GM18873 (cell line): ENCODE data around the gene JUNB.

Source experiments
- ATAC-seq: cut with Tn5 transposase; IDR thresholded peaks from one replicate; pipeline ENCODE4 v1.9.1; 2021; ENCODE audit warnings: mild to moderate bottlenecking, moderate library complexity, moderate number of reproducible peaks; ENCODE audit not compliant: unreplicated experiment, low FRiP score

JUNB gene

DNA sequence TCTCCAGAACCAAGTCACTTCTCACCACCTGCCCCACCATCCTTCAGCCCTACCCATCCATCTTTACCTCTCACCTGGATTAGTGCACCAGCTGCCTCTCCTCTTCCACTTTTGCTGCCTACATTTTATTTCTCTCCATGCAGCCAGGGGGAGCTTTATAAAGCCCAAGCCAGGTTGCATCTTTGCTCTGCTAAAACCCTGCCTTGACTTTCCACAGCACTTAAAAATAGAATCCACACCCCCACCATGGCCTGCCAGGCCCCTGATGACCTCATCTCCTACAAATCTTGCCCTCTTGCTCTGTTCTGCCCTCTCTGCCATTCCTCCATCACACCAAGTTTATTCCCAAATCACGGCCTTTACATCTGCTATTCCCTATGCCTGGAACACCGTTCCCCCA lies 17.7 kb upstream of the JUNB start:
- no peak for ATAC-seq

DNA sequence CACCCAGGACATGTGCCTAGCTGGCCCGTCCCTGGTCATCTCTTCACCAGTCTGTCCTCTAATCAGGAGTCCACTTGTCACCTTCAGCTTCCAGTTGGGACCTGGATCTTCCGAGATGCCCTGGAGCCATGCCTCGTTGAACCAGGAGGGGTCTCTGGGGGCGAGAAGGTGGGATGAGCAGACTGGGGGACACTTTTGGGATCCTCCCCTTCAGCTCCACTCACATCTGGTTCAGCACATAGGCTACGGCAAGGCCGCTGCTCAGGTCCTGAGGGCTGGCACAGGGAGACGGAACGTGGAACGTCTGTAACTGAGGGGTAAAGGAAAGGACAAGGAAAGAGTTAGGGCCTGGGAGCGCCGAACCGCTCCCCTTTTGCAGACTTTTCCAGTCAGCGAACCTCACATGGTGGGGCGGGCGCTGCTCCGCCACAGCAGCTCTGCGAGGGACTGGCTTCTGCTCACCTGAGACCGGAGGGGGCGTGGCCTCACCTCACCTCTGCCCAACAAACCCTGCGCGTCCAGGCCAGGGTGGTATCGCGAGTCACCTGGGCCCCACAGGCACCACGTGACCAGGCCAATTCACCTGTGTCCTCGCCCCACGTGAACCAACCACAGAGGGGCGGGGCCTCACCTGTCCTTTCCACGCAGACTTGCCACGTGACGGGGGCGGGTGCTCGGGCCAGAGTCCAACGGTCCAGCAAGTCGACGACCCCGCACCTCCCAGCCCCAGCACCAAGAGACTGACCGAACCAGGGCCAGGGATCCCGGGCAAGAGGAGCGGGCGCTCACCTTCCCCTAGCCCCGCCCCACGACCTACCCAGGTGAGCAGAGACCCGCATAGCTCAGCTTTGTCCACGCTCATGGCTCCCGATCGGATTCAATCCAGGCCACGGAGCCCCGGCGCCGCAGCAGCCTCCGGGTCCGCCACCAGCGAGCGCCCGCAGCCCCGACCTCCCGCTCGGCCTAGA lies 16.4 kb upstream of the JUNB start, which contains the start of gene HOOK2:
HOOK2 (minus strand) TSS at position 965 of the 968 bp plus-strand sequence; CDS start at position 862, 103 bp downstream.
- ATAC-seq: no peak

DNA sequence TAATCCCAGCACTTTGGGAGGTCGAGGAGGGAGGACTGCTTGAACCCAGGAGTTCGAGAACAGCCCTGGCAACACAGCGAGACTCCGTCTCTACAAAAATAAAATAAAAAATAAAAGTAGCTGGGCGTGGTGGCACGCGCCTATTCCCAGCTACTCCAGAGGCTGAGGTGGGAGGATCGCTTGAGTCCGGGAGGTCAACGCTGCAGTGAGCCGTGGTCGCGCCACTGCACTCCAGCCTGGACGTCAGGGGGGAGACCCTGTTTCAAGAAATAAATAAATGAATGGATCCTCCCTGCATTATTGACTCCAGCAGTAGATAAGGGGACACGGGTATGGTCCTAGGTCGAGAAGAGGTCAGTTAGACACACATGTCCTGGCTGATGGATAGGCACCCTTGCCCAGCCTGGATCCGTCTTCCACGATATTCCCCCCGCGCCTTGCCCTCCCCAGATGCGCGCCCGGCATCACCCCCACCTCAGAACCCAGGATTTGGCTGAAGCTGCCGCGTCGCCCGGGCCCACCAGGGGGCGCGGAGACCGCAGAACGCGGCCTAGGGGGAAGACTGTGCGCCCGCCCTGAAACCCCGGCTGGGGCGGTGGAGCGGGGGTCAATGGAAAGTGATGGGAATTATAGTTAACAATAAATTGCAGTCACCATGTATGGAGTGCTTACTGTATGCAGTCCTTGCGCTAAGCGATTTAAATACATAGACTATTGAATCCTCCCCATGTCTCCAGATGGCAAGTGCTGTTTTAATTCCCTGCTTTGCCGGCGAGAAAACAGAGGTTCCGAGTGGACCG lies 13.9 kb upstream of the JUNB start:
- ATAC-seq: no peak

DNA sequence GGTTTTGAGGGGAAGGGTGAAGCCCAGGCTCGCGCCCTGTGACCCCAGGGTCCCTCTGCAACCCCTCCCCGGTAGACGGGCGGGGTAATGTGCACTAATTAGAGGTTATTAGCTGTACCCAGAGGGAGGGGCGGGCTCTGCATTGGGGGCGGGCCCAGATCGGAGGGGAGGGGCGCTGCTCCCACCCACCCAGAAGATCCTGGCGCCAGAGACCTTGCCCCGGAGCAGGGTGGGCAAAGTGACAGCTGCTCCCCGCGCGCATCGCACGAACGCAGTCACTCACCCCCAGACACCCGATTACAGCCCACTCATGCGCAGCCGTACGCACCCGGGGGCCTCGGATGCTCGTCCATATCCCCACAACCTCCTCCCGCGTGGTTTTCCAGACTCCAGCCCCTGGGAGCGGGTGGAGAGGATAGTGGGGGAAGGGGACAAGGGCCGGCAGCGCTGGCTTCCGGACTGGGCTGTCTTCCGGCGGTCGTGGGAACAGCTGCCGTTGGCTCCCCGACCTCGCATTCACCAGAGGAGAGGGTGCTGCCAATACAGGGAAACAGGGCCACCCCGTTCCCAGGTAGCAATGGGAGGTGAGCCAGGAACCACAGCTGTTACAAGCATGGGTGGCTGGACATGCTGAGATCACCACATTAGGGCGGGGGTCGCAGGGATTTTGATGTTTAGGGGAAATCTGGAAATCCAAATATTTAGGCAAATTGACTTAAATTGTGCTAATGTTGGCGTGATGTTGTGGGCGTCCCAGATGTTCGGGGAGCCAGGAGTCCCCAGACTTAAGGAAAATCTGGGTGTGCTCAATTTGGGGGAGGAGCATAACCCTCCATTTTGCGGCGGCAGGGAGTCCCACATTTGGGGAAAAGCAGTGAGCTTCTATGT lies 13.0 kb upstream of the JUNB start:
- ATAC-seq: no peak

DNA sequence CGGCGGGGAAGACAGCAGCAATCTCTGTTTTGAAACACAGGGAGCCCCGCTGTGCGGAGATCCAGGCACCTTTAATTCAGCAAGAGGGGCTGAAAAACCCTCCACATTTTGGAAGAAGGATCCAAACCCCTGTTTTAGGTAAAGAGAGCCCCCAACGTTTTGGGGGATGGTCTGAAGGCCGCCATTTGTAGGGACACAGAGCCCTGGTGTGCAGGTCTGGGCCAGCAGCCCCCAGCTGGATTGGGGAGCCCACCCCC lies 12.5 kb upstream of the JUNB start:
- ATAC-seq: no peak

DNA sequence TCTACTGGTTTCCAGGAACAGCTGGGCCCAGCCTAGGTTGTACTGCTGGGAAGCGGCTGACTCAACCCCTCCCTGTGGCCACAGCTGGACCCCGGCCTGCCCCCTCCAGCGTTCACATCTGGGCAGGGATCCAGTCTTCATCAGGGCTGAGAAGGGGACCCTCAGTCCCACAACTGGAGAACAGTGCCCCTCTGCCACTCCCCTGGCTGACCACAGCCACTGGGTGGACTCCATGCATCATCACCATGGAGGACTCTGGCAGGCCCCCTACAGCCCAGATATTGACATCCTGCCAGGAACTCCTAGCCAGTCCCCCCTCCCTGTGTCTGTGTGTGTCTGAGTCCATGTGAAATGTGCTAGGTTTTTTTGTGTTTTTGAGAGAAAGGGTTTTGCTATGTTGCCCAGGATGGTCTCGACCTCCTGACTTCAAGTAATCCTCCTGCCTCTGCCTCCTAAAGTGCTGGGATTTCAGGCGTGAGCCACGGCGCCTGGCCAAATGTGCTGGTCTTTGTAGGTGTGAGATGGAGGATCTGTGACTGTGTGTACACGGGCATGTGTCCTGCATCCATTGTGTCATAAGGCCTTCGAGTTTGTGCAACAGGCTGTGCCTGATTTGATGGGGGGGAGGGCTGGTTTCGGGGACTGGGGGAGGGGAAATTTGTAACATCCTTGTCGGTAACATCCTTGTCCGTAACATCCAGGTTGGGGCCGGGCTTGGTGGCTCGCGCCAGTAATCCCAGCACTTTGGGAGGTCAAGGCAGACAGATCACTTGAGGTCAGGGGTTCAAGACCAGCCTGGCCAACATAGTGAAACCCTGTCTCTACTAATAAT lies 11.9 kb upstream of the JUNB start:
- no peak for ATAC-seq

DNA sequence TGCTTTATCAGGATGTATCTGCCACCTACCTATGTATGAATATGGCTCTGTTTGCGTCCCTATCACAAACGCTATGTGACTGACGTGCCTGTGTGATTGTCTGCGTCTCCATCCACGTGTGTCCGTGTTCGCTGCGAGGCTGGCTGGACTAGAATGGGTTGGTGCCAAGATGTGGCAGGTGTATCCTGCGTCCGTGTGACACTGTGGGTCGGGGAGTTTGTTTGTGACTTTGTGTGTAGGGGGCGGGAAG lies 9.2 kb upstream of the JUNB start:
- ATAC-seq: no peak

DNA sequence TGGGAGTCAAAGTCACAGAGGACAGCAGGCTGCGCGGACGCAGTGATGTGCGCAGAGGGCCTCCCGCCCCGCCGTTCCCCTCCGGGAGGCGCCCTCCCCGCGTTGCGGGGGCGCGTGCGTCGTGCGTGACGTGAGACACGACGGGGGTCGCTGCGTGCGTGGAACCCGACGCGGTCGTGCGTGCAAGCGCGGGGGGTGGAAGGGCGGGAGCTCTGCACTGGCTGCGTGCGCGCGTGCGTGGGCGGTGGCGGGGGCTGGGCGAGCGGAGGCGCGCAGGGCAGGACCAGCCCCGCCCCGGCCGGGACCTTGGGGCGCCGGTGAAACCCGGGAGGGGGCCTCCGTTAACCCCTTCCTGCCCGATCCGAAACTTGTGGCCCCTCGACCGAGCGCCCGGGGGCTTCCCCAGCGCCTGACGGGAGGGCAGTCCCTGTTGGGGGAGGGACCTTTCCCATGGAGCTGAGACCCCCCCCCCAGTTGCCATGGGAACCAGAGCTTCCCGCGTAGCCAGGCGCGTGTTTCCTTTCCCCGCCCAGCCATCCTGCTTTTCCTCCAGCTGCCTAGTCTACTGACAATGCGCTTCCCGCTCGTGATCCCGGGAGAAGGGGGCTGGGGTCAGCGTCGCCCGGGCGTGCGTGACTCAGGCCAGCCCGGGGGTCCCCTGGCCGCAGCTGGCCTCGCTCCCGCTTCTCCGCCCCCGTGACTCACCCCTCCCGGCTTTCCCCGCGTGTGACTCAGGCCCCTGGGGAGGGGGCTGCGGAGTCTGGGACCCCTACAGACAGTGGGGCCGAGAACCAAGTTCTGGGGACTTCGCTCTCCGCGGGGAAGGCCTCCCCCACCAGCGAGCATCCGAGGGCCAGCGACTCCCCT lies 8.6 kb upstream of the JUNB start:
- no peak for ATAC-seq

DNA sequence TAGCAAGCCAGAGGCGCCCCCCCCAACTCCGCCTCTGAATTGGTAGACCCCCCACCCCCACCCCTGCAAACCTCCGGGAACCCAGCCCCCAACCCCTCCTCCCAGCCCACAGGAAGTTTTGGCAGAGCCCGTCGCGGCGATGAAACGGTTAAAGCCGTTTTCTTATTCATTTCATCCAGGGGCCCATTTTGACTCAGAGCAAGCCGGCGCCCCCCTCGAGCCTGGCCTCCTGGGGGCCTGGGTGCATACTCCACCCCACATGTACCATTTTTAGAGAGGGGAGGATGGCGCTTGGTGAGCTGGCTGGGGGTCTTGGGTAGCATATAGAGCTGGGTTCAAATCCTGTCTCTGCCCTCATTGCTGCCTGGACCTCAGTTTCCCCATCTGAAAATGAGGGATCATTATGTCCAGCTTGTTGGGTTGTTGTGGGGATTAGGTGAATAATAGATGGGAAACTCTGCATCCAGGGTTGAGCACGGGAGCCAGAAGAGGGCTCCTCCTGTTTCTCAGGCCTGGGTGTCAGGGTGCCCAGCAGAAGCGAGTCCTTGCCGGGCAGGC lies 7.9 kb upstream of the JUNB start:
- no peak for ATAC-seq

DNA sequence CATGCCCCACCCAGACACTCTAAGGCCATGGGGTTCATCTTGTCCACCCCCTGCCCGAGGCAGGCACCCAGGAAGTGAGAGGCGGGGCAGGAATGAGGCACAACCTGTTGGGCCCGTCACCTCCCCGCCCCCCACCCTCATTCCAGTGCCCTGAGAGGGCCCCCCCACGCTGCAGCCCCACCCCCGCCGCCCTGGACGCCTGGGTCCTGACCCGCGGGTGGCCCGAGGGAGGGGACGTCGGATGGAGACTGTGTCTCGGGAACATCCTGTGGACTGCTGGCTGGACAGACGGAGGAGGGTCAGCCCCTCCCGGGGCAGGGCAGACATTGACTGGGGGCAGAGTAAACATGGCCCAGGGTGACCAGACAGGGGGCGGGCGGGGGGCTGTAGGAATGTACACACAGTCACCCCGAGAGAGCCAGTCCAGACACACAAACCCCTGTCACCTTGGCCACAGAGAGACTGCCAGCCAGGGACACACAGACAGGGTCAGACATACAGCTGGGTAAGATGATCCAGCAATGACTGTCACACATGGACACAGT lies 7.4 kb upstream of the JUNB start:
- ATAC-seq: no peak

DNA sequence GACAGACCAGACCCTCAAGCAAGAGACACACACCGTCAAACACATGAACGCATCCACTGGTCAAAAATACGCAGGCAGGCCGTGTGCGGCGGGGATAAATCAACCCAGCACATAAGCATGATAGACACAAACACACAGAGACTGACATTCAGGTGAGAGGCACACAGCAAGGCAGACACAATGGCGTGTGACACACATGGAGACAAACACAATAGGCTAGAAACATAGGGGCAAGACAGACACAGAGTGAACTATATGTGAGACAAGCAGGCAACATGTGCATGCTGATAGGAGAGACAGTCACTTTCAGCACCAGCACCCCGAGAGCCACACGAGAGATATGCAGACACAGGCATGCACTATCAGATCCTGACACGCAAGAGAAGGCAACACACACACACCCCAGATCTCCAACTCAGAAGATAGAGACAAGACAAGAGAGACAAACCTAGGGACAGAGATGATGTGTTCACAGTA lies 6.9 kb upstream of the JUNB start:
- no peak for ATAC-seq

DNA sequence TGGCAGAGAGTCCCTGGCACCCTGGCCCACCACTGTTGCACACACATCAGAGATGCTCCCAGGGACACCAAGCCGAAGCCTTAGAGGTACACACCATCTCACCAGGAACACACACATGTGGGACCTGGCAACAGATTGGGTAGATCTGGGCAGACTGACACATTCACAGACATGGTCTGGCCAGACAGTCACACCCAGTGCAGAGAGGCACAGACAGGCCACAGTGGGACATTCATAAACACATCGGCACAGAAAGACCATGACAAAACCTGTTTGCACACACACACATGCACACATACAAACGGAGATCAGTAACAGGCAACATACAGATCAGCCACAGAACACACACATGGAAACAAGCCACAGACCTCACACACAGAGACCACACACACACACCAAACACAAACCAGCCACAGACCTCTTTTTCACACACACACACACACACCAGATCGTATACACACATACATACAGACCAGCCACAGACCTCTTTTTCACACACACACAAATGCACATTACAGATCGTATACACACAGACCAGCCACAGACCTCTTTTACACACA lies 6.3 kb upstream of the JUNB start:
- no peak for ATAC-seq

DNA sequence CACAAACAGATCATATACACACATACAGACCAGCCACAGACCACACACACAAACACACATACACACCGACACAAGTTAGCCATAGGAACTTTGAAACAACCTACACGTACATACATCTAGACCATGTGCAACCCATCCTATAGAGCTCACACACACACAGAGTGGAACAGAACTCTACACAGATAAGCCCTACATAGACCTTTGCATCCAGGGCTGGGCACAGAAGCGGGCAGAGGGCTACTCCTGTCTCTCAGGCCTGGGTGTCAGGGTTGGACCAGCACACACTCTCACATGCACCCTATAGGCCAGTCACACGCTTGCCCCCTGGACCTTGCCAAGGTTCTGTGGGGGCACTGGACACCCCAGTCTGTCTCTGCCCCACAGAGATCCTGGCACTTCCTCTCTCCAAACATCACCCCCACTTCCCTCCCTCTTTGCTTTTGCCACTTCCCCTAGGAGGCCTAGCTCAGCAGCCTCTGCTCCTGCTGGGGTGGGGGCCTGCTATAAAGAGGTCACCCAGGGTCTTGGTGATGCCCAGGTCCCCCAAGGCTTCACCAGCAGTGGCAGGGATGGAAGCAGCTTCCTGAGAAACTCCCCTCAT lies 5.8 kb upstream of the JUNB start:
- ATAC-seq: no peak

DNA sequence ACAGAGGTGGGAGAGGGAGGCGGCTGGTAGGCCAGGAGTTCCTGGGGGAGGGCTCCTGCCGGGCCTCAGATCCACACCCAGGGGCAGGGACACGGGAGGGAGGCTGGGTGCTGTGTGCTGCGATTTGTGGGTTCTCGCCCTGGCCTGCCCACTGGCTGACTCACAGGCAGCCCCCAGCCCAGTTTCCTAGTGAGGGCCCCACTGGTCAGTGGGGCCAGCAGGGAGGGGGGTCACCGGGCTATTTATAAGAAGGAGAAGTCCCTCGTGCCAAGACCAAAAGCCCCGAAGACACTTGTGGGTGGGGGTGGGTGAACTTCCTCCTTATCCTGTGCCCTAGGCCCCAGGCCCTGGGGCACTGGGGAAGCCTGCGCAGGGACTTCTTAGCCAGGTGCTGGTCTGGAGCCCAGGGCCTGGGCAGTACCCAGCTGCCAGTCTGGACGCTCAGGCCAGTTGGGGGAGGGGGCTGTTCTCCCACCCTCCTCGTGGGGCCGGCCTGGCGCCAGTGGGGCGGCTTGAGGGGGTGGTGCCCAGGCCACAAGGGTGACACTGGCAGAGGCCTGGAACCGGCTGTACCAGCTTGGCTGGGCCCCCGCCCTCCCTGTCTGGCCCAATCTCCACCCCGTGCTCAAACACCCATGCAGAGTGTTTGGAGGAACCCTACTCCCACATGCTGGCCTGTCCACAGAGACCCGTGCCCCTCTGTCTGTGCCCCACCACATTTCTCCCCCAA lies 5.0 kb upstream of the JUNB start:
- no peak for ATAC-seq

DNA sequence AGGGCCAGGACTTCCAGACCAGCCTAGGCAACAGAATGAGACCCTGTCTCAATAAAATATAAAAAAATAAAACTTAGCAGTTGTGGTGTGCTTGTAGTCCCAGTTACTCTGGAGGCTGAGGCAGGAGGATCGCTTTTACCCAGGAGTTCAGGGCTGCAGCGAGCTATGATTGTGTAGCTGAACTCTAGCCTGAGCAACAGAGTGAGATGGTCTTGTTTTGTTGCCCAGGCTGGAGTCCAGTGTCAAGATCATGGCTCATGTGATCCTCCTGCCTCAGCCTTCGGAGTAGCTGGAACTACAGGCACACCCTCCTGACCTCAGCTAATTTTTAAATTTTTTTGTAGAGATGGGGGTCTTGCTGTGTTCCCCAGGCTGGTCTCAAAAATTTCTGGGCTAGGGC lies 4.3 kb upstream of the JUNB start:
- no peak for ATAC-seq

DNA sequence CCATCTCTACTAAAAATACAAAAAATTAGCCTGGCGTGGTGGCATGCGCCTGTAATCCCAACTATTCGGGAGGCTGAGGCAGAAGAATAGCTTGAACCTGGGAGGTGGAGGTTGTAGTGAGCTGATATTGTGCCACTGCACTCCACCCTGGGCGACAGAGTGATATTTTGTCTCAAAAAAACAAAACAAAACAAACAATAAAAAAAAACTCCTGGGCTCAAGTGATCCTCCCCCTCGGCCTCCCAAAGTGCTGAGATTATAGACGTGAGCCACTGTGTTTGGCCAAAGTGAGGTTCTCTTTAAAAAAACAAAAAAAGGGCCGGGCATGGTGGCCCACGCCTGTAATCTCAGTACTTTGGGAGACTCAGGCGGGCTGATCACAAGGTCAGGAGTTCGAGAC lies 3.8 kb upstream of the JUNB start:
- no peak for ATAC-seq

DNA sequence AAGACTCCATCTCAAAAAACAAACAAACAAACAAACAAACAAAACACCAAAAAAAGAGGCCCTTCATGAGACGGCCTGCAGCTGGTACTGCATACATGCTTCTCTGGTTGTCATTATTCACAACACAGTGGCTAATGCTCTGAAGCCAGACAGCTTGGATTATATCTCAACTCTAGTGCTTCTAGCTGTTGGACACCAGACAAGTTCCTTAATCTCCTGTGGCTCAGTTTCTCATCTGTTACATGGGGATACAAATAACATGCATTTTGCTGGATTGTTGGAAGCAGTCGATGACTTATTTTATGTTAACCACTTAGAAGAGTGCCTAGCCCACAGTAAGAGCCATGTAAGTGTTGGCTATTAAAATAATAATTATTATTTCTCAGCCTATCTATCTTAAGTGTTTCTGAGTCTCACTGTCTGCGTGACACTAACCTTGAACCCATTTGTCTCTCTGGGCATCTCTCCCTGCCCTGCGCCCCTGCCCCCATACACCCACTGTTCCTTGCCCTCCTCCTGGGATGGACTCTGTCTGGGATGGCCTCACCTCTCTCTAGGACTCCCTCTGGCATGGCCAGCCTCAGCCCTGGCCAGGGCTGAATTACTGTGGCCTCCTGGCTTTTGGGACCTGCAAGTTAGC lies 3.1 kb upstream of the JUNB start:
- ATAC-seq: no peak
